ENCODE results near the gene NBL1. TPM values are rescaled to one million over a fixed set of nuclear protein-coding genes. Genes with fewer than 3 reads are reported as not detected.
A peak's percentile ranks its signal among the peaks of the same experiment; 100 is the strongest.
"Not testable (repeated sequence)": the region's sequence is repeated elsewhere in the genome, so short reads cannot be mapped to it uniquely, and the experiment has no call there.

Gene NBL1
- total RNA-seq, 1 experiment from 2014 or later = 117 TPM

- Histone ChIP-seq H3K9me3 (ENCODE audit: low read length) (no peaks in the 10 kb centered on the region), H3K4me2 (ENCODE audit: low read length) (no peak overlapping the region), H3K9ac (ENCODE audit: low read length) (no peak overlapping the region), H3K4me3 (ENCODE audit: low read length) (no peak overlapping the region), H3K79me2 (ENCODE audit: low read length) (no peaks in the 10 kb centered on the region), H3K27me3 (ENCODE audit: low read length) (no peaks in the 10 kb centered on the region), H3K36me3 (ENCODE audit: low read depth, low read length) (no peaks in the 10 kb centered on the region), H3K9me2 (replicated peaks; ENCODE audit: low read length) (no peaks in the 10 kb centered on the region), H3F3A (ENCODE audit: low read length, unreplicated experiment) (no peaks in the 10 kb centered on the region), H2AFZ (ENCODE audit: low read length) (no peak overlapping the region), H4K20me1 (ENCODE audit: low read length) (no peaks in the 10 kb centered on the region), H3K4me1 (ENCODE audit: insufficient read depth, low read length) (peaks cover 10% of the 10 kb centered on the region), H3K27ac (ENCODE audit: low read length) (no peak overlapping the region)
- peak; percentile 38 for DNase-seq
- BruUV-seq (replicated peaks) = no TSS peak
- ChIA-PET POLR2A (ENCODE audit: unreplicated experiment) (no interaction called here), CTCF (no interaction called here)
- peak; percentile 48; the same call in 1 of the 2 replicates for ATAC-seq
- TF ChIP-seq EZH2 (IDR thresholded peaks at IDR 0.05; ENCODE audit: low read length, unreplicated experiment) = no peak
- no peak for TF ChIP-seq EZH2phosphoT487 (IDR thresholded peaks at IDR 0.05; ENCODE audit: borderline replicate concordance, low read length)
- no peak for TF ChIP-seq CTCF (conservative IDR thresholded peaks at IDR 0.05; ENCODE audit: low read depth, low read length)
- intact Hi-C loops (cut with micrococcal nuclease) = no loop called here
Measured at GRCh38 chr1:19635646-19636045, 8.5 kb upstream of the NBL1 start.

GRCh38 chr1:19636065-19636464 is 8.0 kb upstream of the NBL1 start:
- ATAC-seq (no peak), DNase-seq (no peak)
- Histone ChIP-seq H3K9me3 (ENCODE audit: low read length) (no peaks in the 10 kb centered on the region), H3K4me1 (ENCODE audit: insufficient read depth, low read length) (peaks cover 13% of the 10 kb centered on the region), H2AFZ (ENCODE audit: low read length) (no peak overlapping the region), H3K36me3 (ENCODE audit: low read depth, low read length) (no peaks in the 10 kb centered on the region), H3K27me3 (ENCODE audit: low read length) (no peaks in the 10 kb centered on the region), H3F3A (ENCODE audit: low read length, unreplicated experiment) (no peaks in the 10 kb centered on the region), H3K4me2 (ENCODE audit: low read length) (no peak overlapping the region), H3K9ac (ENCODE audit: low read length) (no peak overlapping the region), H3K4me3 (ENCODE audit: low read length) (no peak overlapping the region), H3K27ac (ENCODE audit: low read length) (no peak overlapping the region), H3K9me2 (replicated peaks; ENCODE audit: low read length) (no peaks in the 10 kb centered on the region), H4K20me1 (ENCODE audit: low read length) (no peaks in the 10 kb centered on the region), H3K79me2 (ENCODE audit: low read length) (no peaks in the 10 kb centered on the region)
- TF ChIP-seq EZH2 (IDR thresholded peaks at IDR 0.05; ENCODE audit: low read length, unreplicated experiment) = no peak
- TF ChIP-seq CTCF (conservative IDR thresholded peaks at IDR 0.05; ENCODE audit: low read depth, low read length) = no peak
- no peak for TF ChIP-seq EZH2phosphoT487 (IDR thresholded peaks at IDR 0.05; ENCODE audit: borderline replicate concordance, low read length)
- no TSS peak for BruUV-seq (replicated peaks)
- ChIA-PET CTCF (no interaction called here), POLR2A (ENCODE audit: unreplicated experiment) (no interaction called here)
- intact Hi-C loops (cut with micrococcal nuclease) = no loop called here

GRCh38 chr1:19636749-19637148 is 7.4 kb upstream of the NBL1 start:
- DNase-seq; H3K4me2 ChIP-seq (ENCODE audit: low read length); intact Hi-C loops (cut with micrococcal nuclease); H3K9me3 ChIP-seq (ENCODE audit: low read length); H2AFZ ChIP-seq (ENCODE audit: low read length); H3K9ac ChIP-seq (ENCODE audit: low read length); BruUV-seq (replicated peaks); ATAC-seq; H3K4me3 ChIP-seq (ENCODE audit: low read length); H3K27ac ChIP-seq (ENCODE audit: low read length); H3K36me3 ChIP-seq (ENCODE audit: low read depth, low read length); H3K9me2 ChIP-seq (replicated peaks; ENCODE audit: low read length); H3K27me3 ChIP-seq (ENCODE audit: low read length); H3K79me2 ChIP-seq (ENCODE audit: low read length); H4K20me1 ChIP-seq (ENCODE audit: low read length); H3F3A ChIP-seq (ENCODE audit: low read length, unreplicated experiment); POLR2A ChIA-PET (ENCODE audit: unreplicated experiment): not testable (repeated sequence)
- CTCF ChIA-PET = interaction anchor here (0.6 kb wide), 1 partner anchor 42 kb away, joined by 11 read pairs; no protein-coding TSS in a partner anchor
- peaks cover 13% of the 10 kb centered on the region for H3K4me1 ChIP-seq (ENCODE audit: insufficient read depth, low read length)

All from PC-3 (cell line).